ENCODE measurements around the gene DCP1B. TPM values are rescaled to one million over a fixed set of nuclear protein-coding genes. Genes with fewer than 3 reads are reported as not detected.

The DCP1B gene
- total and polyA plus RNA-seq, 2 donors (not counting 3 experiments of a cell fraction or from before 2014, with no cell fraction given), result 11.2 to 19.8 TPM

- no TSS peak for BruUV-seq (replicated peaks)
- Histone ChIP-seq H3K4me1 (ENCODE audit: control insufficient read depth, extremely low read depth, insufficient read depth, low read length) (peaks cover 3% of the 10 kb centered on the region), H3K79me2 (ENCODE audit: control insufficient read depth, insufficient read depth, low read length) (no peaks in the 10 kb centered on the region), H4K20me1 (replicated peaks; ENCODE audit: control insufficient read depth, extremely low read depth, insufficient read depth, low read length) (no peaks in the 10 kb centered on the region), H3K9me1 (replicated peaks; ENCODE audit: control insufficient read depth, extremely low read depth, insufficient read depth, low read length) (no peaks in the 10 kb centered on the region), H3K4me3 (replicated peaks in 1 of 3; ENCODE audit: insufficient read depth in 1 of 3, low read depth in 1 of 3, low read length in 3 of 3) (no peak overlapping the region), H3K27ac (ENCODE audit: insufficient read depth, low read depth, low read length) (no peak overlapping the region), H2AFZ (ENCODE audit: low read depth, low read length) (no peak overlapping the region), H3K9me3 (replicated peaks; ENCODE audit: control insufficient read depth, insufficient read depth, low read length) (no peaks in the 10 kb centered on the region), H3K4me2 (ENCODE audit: insufficient read depth, low read length) (no peak overlapping the region), H3K9ac (replicated peaks; ENCODE audit: extremely low read depth, insufficient read depth, low read length) (no peak overlapping the region), H3K27me3 (ENCODE audit: control insufficient read depth in 2 of 2, insufficient read depth in 2 of 2, low read length in 2 of 2) (no peaks in the 10 kb centered on the region), H3K36me3 (ENCODE audit: control insufficient read depth in 2 of 2, extremely low read depth in 1 of 2, insufficient read depth in 2 of 2, low read length in 2 of 2) (peaks cover 2 to 7% of the 10 kb centered on the region in 2 experiments)
- ChIA-PET POLR2A (no interaction called here), CTCF (interaction anchor here (2.7 kb wide), 1 partner anchor 53 kb away, joined by 7 read pairs; no protein-coding TSS in a partner anchor)
- intact Hi-C loops (cut with micrococcal nuclease), result loop anchor here (1.0 kb wide), 1 partner anchor 42 kb away; no protein-coding TSS in a partner anchor
- no peak for TF ChIP-seq MYC (IDR thresholded peaks at IDR 0.05; ENCODE audit: low read depth, low read length)
- peak; percentile 93 for TF ChIP-seq FOS (IDR thresholded peaks at IDR 0.05; ENCODE audit: borderline replicate concordance, insufficient read depth, low read length)
- TF ChIP-seq, protein P1, sequence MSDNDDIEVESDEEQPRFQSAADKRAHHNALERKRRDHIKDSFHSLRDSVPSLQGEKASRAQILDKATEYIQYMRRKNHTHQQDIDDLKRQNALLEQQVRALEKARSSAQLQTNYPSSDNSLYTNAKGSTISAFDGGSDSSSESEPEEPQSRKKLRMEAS (IDR thresholded peaks at IDR 0.05; ENCODE audit: insufficient read depth, insufficient read length), result no peak
- TF ChIP-seq POLR2AphosphoS5 (IDR thresholded peaks at IDR 0.05; ENCODE audit: insufficient read depth, low read depth, low read length), result no peak
- peak; percentile 82 for TF ChIP-seq JUN (IDR thresholded peaks at IDR 0.05; ENCODE audit: borderline replicate concordance, insufficient read depth, insufficient read length, low read depth)
- TF ChIP-seq, protein P2, sequence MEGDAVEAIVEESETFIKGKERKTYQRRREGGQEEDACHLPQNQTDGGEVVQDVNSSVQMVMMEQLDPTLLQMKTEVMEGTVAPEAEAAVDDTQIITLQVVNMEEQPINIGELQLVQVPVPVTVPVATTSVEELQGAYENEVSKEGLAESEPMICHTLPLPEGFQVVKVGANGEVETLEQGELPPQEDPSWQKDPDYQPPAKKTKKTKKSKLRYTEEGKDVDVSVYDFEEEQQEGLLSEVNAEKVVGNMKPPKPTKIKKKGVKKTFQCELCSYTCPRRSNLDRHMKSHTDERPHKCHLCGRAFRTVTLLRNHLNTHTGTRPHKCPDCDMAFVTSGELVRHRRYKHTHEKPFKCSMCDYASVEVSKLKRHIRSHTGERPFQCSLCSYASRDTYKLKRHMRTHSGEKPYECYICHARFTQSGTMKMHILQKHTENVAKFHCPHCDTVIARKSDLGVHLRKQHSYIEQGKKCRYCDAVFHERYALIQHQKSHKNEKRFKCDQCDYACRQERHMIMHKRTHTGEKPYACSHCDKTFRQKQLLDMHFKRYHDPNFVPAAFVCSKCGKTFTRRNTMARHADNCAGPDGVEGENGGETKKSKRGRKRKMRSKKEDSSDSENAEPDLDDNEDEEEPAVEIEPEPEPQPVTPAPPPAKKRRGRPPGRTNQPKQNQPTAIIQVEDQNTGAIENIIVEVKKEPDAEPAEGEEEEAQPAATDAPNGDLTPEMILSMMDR (IDR thresholded peaks at IDR 0.05; ENCODE audit: extremely low read depth in 1 of 2, insufficient read depth in 1 of 2, low read depth in 1 of 2, low read length in 2 of 2), result no peak
- dilution Hi-C loops (cut with MboI; ENCODE audit: extremely low pct_ligation_motif_present, low sequenced_read_pairs), result no loop called here
- DNase-seq (ENCODE audit: low read depth, low spot score) (peak; percentile 64), FAIRE-seq (no peak)
These were observed 10.9 kb downstream of the DCP1B start for GRCh38 chr12:1993341-1993740.

All from endothelial cell of umbilical vein (primary cell).